ENCODE data around the gene GDPGP1.
"Not testable (repeated sequence)": the region's sequence is repeated elsewhere in the genome, so short reads cannot be mapped to it uniquely, and the experiment has no call there.

Gene GDPGP1

DNA sequence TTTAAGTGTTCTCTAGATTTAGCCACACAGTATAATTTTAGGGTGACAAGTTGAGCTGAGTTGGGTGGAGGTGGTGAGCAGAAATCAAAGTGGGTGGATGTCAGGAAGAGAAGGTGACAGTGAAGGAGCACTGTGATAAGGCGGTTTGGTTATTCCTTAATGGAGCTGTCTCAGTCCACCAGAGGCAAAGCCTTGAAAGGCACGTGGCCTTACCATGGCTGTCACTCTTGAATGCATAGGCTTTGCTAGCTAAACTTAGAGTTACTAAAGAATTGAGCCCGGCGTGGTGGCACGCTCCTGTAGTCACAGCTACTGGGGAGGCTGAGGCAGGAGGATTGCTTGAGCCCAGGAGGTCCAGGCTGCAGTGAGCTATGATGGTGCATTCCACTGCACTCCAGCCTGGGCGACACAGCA lies 14.8 kb downstream of the GDPGP1 start:
- TF ChIP-seq, protein P1, sequence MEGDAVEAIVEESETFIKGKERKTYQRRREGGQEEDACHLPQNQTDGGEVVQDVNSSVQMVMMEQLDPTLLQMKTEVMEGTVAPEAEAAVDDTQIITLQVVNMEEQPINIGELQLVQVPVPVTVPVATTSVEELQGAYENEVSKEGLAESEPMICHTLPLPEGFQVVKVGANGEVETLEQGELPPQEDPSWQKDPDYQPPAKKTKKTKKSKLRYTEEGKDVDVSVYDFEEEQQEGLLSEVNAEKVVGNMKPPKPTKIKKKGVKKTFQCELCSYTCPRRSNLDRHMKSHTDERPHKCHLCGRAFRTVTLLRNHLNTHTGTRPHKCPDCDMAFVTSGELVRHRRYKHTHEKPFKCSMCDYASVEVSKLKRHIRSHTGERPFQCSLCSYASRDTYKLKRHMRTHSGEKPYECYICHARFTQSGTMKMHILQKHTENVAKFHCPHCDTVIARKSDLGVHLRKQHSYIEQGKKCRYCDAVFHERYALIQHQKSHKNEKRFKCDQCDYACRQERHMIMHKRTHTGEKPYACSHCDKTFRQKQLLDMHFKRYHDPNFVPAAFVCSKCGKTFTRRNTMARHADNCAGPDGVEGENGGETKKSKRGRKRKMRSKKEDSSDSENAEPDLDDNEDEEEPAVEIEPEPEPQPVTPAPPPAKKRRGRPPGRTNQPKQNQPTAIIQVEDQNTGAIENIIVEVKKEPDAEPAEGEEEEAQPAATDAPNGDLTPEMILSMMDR (IDR thresholded peaks at IDR 0.05; ENCODE audit: insufficient read depth, low read depth, low read length, missing control alignments), result no peak
- H3K4me3 ChIP-seq (ENCODE audit: low read length), result no peak overlapping the region

DNA sequence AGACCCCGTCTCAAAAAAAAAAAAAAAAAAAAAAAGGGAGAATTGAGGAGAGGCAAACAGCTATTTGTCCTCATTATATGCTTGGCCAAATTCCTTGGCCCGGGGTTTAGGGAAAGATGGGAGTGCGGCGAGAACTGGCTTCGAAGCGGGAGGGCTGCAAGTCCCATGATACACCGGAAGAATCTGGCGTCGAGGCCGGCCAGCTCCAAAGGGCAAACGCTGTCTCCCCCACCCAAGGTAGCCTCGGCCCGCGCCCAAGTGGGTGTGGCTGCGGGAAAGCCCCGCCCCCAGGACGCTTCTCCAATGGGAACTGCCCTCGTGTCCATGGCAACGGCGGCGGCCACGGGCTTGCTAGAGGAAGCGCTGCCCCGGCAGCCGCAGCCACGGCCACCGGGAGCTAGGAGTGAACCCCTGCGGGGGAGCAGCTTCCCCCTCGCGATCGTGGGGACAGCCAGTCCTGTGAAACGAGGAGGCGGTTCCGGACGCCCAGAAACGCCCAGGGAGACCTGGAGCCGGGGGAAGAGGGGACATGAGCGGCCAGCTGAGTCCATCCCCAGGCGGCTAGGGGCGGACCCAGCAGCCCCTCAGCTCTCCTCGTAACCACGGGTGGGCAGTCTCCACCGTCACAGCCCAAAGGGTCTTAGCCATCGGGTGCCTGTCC lies 15.3 kb downstream of the GDPGP1 start, which contains the start of gene TTLL13:
TTLL13 (plus strand) TSS at position 354 of the 661 bp plus-strand sequence. CDS start 1,075 bp downstream, outside the sequence.
- TF ChIP-seq, protein P1 (IDR thresholded peaks at IDR 0.05; ENCODE audit: insufficient read depth, low read depth, low read length, missing control alignments), result no peak
- H3K4me3 ChIP-seq (ENCODE audit: low read length), result peak within 1 kb of the TSS; percentile 62
- peak; percentile 76 for DNase-seq (ENCODE audit: low read depth)

More for the DNA sequence above, 14.8 kb downstream of the GDPGP1 start:
- no peak for DNase-seq (ENCODE audit: low read depth)

DNA sequence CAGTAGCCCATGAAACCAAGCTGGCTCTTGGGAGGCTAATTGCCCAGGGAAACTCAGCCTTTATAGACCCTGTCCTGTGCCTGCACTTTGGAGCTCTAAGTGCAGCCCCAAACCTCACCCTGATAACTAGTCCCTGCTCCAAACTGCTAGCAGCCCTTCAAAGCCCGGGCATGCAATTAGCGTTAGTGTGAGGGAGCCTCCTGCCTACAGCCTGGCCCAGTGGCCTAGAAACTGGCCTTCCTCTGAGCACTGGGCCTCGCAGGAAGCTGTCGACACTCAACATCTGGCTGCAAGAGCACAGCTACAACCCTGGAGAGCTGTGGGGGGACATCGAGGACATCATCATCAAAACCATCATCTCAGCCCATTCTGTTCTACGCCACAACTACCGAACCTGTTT lies 23.8 kb downstream of the GDPGP1 start:
- no peak for DNase-seq (ENCODE audit: low read depth)
- TF ChIP-seq, protein P1 (IDR thresholded peaks at IDR 0.05; ENCODE audit: insufficient read depth, low read depth, low read length, missing control alignments), result no peak
- H3K4me3 ChIP-seq (ENCODE audit: low read length), result no peak overlapping the region

DNA sequence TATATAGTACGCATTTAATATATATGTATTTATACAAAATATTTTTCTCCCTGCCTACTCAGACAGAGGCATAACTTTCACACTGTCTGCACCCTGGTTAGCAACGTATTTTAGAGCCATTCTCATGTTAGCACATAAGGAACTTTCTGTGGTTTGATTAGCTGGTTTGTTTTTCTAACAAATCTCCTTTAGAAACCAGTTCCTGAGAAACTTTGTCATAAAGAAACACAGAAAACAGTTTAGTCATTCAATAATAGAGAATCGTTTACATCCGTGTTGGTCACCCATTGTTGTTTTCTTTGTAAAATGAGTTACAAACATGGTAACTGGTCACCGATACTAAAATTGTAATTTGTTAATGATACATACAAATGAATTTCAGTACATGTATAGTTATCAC lies 25.5 kb downstream of the GDPGP1 start:
- TF ChIP-seq, protein P1 (IDR thresholded peaks at IDR 0.05; ENCODE audit: insufficient read depth, low read depth, low read length, missing control alignments), result no peak
- no peak overlapping the region for H3K4me3 ChIP-seq (ENCODE audit: low read length)
- no peak for DNase-seq (ENCODE audit: low read depth)

DNA sequence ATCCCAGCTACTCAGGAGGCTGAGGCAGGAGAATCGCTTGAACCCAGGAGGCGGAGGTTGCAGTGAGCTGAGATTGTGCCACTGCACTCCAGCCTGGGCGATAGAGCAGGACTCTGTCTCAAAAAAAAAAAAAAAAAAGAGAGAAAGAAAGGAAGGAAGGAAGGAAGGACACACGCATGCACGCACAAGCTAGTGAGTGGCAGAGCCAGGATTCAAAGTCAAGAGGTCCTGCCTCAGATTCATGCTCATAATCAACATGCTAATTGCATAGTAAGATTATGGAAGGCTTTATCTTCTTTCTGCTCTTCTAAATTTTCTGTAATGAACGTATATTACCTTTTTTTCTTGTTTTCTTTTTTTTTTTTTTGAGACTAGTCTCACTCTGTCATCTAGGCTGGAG lies 26.7 kb downstream of the GDPGP1 start:
- not testable (repeated sequence) for DNase-seq (ENCODE audit: low read depth); H3K4me3 ChIP-seq (ENCODE audit: low read length)

DNA sequence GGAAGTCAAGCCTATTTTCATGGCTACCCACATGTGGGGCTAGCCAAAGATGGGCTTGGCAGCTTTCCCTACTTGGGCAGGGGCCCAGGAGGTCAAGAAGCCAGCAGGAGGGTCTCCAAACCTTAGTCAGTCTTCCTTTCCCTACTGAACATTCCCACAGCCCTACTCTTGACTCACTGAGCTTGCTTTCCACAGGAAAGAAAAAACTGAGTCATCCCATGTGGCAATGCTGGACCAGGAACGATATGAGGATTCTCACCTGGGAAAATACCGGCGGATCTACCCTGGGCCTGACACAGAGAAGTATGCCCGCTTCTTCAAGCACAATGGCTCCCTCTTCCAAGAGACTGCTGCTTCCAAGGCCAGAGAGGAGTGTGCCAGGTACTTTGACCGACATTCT lies 27.8 kb downstream of the GDPGP1 start:
- DNase-seq (ENCODE audit: low read depth), result peak; percentile 89
- H3K4me3 ChIP-seq (ENCODE audit: low read length), result no peak overlapping the region
- TF ChIP-seq, protein P1 (IDR thresholded peaks at IDR 0.05; ENCODE audit: insufficient read depth, low read depth, low read length, missing control alignments), result no peak

DNA sequence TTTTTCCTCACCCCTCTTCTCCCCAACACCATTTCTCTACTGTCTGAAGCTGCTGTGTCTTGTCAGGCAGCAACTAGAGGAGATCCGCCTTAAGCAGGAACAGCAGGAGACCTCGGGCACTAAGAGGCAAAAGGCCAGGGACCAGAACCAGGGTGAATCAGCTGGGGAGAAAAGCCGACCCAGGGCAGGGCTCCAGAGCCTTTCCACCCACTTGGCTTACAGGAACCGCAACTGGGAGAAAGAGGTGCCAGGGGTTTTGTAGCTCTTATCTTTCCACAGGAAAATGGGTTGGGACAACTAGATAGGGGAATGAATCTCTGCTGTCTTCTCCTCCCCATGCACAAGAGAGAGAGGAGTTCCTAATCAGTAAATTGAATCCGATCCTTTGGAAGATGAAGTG lies 28.4 kb downstream of the GDPGP1 start:
- no peak for DNase-seq (ENCODE audit: low read depth)
- H3K4me3 ChIP-seq (ENCODE audit: low read length), result no peak overlapping the region
- TF ChIP-seq, protein P1 (IDR thresholded peaks at IDR 0.05; ENCODE audit: insufficient read depth, low read depth, low read length, missing control alignments), result no peak
